HFF-Myc (cell line): ENCODE data around the gene FOXF2.

Experiments used
- DNase-seq: peaks from one replicate; pipeline ENCODE4 v3.0.0-alpha.2; 2011; ENCODE audit warnings: low read depth; ENCODE audit errors: extremely low read depth
- H3K4me3 ChIP-seq: replicated peaks from 2 replicates; pipeline ENCODE4 v1.5.1; 2011; ENCODE audit warnings: low read depth, mild to moderate bottlenecking, control low read depth, low read length
- TF ChIP-seq, protein P1 (sequence below): IDR thresholded peaks from 2 replicates; pipeline ENCODE4 v1.5.1; 2012; ENCODE audit warnings: mild to moderate bottlenecking, low read depth, low read length, control low read depth; ENCODE audit errors: missing control alignments

The FOXF2 gene

DNA sequence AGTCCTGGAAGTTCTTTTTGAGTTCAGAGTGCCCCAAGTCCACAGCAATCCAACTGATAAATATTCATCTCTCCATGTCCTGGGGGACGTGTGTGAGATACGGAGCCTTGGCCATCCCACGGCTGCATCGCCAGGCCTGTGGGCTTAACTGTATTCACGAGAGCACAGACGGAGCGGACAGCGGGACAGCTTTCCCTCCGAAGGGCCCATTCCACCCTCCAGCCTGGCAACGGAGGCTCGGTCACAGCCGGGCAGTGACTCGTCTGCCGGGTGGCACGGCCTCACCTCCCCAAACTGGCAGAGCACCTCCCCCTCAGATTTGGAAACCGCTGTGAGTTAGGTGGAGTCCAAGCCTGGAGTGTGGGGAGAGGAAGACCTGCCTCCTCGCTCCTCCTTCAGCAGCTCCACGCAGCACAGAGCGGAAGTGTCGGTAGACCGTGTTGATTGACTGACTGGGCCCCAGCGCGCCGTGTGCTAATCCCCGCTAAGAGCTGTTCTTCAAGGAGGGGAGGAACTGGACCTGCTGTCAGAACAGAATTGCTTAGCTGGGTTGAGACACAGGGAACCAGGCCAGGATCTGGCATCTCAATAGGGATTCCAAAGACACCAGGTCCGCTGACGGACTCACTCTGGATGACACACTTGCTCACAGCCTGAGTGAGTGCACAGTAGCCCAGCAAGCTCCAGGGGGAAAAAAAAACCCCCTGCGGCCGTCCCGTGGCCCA is 10.9 kb downstream of the FOXF2 start:
- TF ChIP-seq, protein P1, sequence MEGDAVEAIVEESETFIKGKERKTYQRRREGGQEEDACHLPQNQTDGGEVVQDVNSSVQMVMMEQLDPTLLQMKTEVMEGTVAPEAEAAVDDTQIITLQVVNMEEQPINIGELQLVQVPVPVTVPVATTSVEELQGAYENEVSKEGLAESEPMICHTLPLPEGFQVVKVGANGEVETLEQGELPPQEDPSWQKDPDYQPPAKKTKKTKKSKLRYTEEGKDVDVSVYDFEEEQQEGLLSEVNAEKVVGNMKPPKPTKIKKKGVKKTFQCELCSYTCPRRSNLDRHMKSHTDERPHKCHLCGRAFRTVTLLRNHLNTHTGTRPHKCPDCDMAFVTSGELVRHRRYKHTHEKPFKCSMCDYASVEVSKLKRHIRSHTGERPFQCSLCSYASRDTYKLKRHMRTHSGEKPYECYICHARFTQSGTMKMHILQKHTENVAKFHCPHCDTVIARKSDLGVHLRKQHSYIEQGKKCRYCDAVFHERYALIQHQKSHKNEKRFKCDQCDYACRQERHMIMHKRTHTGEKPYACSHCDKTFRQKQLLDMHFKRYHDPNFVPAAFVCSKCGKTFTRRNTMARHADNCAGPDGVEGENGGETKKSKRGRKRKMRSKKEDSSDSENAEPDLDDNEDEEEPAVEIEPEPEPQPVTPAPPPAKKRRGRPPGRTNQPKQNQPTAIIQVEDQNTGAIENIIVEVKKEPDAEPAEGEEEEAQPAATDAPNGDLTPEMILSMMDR: no peak
- H3K4me3 ChIP-seq: no peak overlapping the region
- DNase-seq: no peak

DNA sequence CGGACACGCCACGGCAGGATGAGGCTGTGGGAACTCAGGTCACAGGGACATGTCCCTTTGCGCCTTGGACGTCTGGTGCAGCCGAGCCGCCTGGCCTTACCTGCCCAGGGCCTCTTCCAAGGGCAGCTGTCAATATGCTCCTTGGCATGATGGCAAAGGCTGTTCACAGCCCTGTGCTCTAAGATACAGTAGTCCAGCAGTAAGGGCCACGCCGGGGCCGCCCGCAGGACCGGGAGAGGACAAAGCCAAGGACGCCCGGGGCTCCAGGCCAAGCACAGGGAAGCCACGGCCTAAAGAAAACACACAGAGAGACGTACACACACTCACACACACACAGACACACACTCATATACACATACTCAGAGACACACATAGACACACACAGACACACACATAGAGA is 13.0 kb downstream of the FOXF2 start:
- DNase-seq: no peak
- TF ChIP-seq, protein P1: no peak
- no peak overlapping the region for H3K4me3 ChIP-seq

DNA sequence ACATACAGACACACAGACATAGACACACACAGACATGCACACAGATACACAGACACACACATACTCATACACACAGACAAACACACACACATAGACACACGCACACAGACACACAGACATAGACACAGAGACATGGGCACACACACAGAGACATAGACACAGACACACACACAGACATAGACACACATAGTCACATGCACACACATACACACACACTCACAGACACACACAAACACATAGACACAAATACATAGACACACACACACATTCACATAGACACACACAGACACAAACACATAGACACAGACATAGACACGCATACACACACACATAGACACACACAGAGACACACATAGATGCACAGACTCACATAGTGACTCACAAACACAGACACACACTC is 13.5 kb downstream of the FOXF2 start:
- TF ChIP-seq, protein P1: no peak
- DNase-seq: no peak
- H3K4me3 ChIP-seq: no peak overlapping the region

DNA sequence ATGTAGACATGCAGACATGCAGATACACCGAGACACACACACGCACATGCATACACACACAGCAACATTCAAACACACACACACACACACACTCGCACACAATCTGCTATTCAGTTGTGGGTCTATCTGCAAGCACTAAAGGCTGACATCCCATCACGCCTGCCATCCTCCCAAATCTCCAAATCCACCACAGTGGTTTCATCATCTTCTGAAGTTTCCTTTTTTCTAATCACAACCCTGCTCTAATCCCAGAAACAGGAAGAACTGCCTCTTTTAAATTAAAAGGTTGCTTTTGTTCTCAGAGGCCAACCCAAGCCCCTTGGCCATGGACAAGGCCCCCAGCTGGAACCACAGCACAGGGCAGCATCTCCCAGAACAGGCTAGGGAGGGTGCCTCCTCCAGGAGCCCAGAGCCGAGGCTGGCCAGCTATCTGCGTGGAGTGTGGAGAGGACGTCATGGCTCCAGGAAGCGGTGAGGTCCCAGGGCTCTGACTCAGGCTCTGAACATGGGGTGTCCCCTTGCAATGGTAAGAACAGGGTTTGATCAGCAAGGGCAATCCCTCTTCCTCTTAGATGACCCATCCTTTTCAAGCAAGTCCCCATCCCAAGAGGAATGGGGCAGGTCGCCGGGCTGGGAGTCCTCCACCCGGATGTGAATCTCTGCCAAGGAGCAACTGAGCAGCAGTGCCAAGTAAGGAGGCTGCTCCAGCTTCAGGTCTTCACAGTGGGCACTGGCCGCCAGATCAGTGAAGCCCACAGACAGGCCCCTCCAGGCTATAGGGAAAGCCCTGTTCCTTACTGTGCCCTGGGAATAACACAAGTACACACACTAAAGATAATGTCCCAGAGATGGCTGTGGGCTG is 14.7 kb downstream of the FOXF2 start:
- no peak overlapping the region for H3K4me3 ChIP-seq
- TF ChIP-seq, protein P1: no peak
- no peak for DNase-seq

DNA sequence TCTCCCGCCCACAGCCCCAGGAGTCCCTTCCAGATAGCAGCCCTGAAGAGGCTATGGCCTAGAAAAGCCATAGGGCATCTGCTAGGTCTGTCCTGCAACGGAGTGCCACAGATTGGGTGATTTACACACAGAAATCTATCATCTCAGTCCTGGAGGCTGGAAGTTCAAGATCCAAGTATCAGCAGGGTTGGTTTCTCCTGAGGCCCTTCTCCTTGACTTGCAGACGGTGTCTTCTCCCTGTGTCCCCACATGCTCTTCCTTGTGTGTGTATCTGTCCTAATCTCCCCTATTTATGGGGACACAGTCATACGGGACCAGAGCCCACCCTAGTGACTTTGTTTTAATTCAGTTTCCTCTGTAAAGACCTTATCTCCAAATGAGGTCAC is 15.3 kb downstream of the FOXF2 start:
- TF ChIP-seq, protein P1: no peak
- no peak for DNase-seq

DNA sequence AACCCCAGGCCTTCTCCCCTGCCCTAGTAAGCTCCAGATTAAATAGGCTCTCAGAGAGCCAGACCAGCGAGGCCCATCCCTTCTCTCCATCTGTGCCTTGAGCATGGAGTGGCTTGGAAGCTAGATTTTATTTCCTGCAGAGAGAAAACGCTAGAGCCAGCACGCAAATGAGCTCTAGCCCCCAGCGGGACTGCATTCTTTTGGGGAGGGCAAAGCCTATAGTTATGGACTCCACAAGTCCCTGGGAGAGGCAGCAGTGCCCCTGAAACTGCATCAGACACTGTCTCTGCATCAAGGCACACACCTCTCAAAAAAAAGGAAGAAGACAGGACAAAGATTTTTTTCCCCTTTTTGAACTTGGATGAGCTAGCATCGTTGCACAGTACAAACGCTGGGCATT is 15.8 kb downstream of the FOXF2 start:
- TF ChIP-seq, protein P1: no peak
- no peak for DNase-seq
- no peak overlapping the region for H3K4me3 ChIP-seq

More for the DNA sequence above, 15.3 kb downstream of the FOXF2 start:
- H3K4me3 ChIP-seq: no peak overlapping the region
